HEK293T (cell line): ENCODE measurements around the gene DCLRE1B.

Source experiments
- CTCF ChIA-PET: fragments of 350-600 bp; formaldehyde crosslinking; extraction: SDS; loops from one replicate; lab custom pipeline; 2021; ENCODE audit warnings: antibody characterized with exemption, inconsistent platforms; lab: Yijun Ruan, JAX
- POLR2A ChIA-PET: fragments of 350-600 bp; formaldehyde crosslinking; extraction: SDS; loops from one replicate; lab custom pipeline; 2020; ENCODE audit warnings: antibody characterized with exemption, inconsistent platforms; lab: Yijun Ruan, JAX
- DNase-seq: peaks from one replicate; pipeline ENCODE4 v3.0.0; 2012; ENCODE audit warnings: mixed read lengths; ENCODE audit errors: extremely low spot score
- ARNT ChIP-seq: fragments of 450-650 bp; IDR thresholded peaks from 2 replicates; pipeline ENCODE4 v1.6.1; 2017; ENCODE audit warnings: mild to moderate bottlenecking
- BHLHE40 ChIP-seq: fragments of 450-650 bp; IDR thresholded peaks from 2 replicates; pipeline ENCODE4 v1.6.1; 2016; ENCODE audit warnings: mild to moderate bottlenecking, moderate library complexity, borderline replicate concordance
- CTBP1 ChIP-seq: fragments of 450-650 bp; IDR thresholded peaks from 2 replicates; pipeline ENCODE4 v1.6.1; 2016; ENCODE audit warnings: borderline replicate concordance
- ELF4 ChIP-seq: fragments of 450-650 bp; IDR thresholded peaks from 2 replicates; pipeline ENCODE4 v1.6.1; 2017; ENCODE audit warnings: antibody characterized with exemption
- FOXA1 ChIP-seq: fragments of 450-650 bp; IDR thresholded peaks from 2 replicates; pipeline ENCODE4 v1.6.1; 2016; ENCODE audit warnings: mild to moderate bottlenecking
- FOXK2 ChIP-seq: fragments of 450-650 bp; IDR thresholded peaks from 2 replicates; pipeline ENCODE4 v1.6.1; 2016; ENCODE audit warnings: mild to moderate bottlenecking
- FOXM1 ChIP-seq: fragments of 450-650 bp; IDR thresholded peaks from 2 replicates; pipeline ENCODE4 v1.6.1; 2017; ENCODE audit warnings: mild to moderate bottlenecking, borderline replicate concordance
- HDGF ChIP-seq: fragments of 450-650 bp; IDR thresholded peaks from 2 replicates; pipeline ENCODE4 v1.6.1; 2017; ENCODE audit warnings: antibody characterized with exemption, borderline replicate concordance
- L3MBTL2 ChIP-seq: fragments of 450-650 bp; conservative IDR thresholded peaks from 2 replicates; pipeline ENCODE4 v1.6.1; 2016; ENCODE audit warnings: mild to moderate bottlenecking
- LEF1 ChIP-seq: fragments of 450-650 bp; IDR thresholded peaks from 2 replicates; pipeline ENCODE4 v1.6.1; 2017; ENCODE audit warnings: mild to moderate bottlenecking, borderline replicate concordance
- NFRKB ChIP-seq: fragments of 450-650 bp; IDR thresholded peaks from 2 replicates; pipeline ENCODE4 v1.6.1; 2016; ENCODE audit warnings: mild to moderate bottlenecking, moderate library complexity
- PKNOX1 ChIP-seq: fragments of 450-650 bp; IDR thresholded peaks from 2 replicates; pipeline ENCODE4 v1.6.1; 2016
- SP1 ChIP-seq: fragments of 450-650 bp; IDR thresholded peaks from 2 replicates; pipeline ENCODE4 v1.6.1; 2017
- SUZ12 ChIP-seq: fragments of 450-650 bp; IDR thresholded peaks from 2 replicates; pipeline ENCODE4 v1.6.1; 2016; ENCODE audit warnings: mild to moderate bottlenecking
- TARDBP ChIP-seq: fragments of 450-650 bp; IDR thresholded peaks from 2 replicates; pipeline ENCODE4 v1.6.1; 2016
- ZNF384 ChIP-seq: fragments of 450-650 bp; IDR thresholded peaks from 2 replicates; pipeline ENCODE4 v1.6.1; 2016

DCLRE1B gene

GRCh38 chr1:113858982-113859381, 46.1 kb upstream of the DCLRE1B start:
- POLR2A ChIA-PET = interaction anchor here (0.6 kb wide), 1 partner anchor 15 kb away, joined by 4 read pairs; no protein-coding TSS in a partner anchor
- CTCF ChIA-PET = no interaction called here
- TF ChIP-seq HDGF = no peak
- no peak for TF ChIP-seq ELF4
- no peak for TF ChIP-seq ARNT
- no peak for TF ChIP-seq FOXA1
- no peak for TF ChIP-seq PKNOX1
- no peak for TF ChIP-seq SP1
- TF ChIP-seq NFRKB = no peak
- TF ChIP-seq LEF1 = no peak
- no peak for TF ChIP-seq FOXK2
- TF ChIP-seq SUZ12 = no peak
- TF ChIP-seq L3MBTL2 = no peak
- no peak for TF ChIP-seq CTBP1
- TF ChIP-seq TARDBP = no peak
- TF ChIP-seq ZNF384 = no peak
- TF ChIP-seq BHLHE40 = no peak
- TF ChIP-seq FOXM1 = no peak
- no peak for DNase-seq

GRCh38 chr1:113859478-113860175, 45.5 kb upstream of the DCLRE1B start:
- DNase-seq = no peak
- ChIA-PET CTCF (interaction anchor here (0.6 to 1.1 kb wide), 3 partner anchors 10 to 1193 kb away, joined by 3 to 5 read pairs (median 3); no protein-coding TSS in a partner anchor), POLR2A (interaction anchor here (0.6 to 1.4 kb wide), 2 partner anchors 14 to 45 kb away, joined by 4 to 5 read pairs; partner anchors contain the start of genes AP4B1 and DCLRE1B)
- TF ChIP-seq SP1 (no peak), FOXM1 (no peak), BHLHE40 (no peak), ZNF384 (no peak), L3MBTL2 (no peak), PKNOX1 (no peak), FOXA1 (no peak), HDGF (no peak), ARNT (no peak), SUZ12 (no peak), ELF4 (no peak), NFRKB (no peak), FOXK2 (no peak)

GRCh38 chr1:113860891-113861290, 44.2 kb upstream of the DCLRE1B start:
- ChIA-PET CTCF (interaction anchor here (0.8 kb wide), 1 partner anchor 45 kb away, joined by 4 read pairs; no protein-coding TSS in a partner anchor), POLR2A (interaction anchor here (1.4 kb wide), 1 partner anchor 44 kb away, joined by 5 read pairs; the partner anchor contains the start of genes AP4B1 and DCLRE1B)
- TF ChIP-seq TARDBP = no peak
- TF ChIP-seq L3MBTL2 = no peak
- no peak for TF ChIP-seq CTBP1
- TF ChIP-seq BHLHE40 = no peak
- TF ChIP-seq NFRKB = no peak
- no peak for TF ChIP-seq FOXM1
- no peak for DNase-seq

GRCh38 chr1:113861641-113862040, 43.5 kb upstream of the DCLRE1B start:
- ChIA-PET CTCF (no interaction called here), POLR2A (no interaction called here)

GRCh38 chr1:113868387-113869083, 36.6 kb upstream of the DCLRE1B start:
- TF ChIP-seq ZNF384 (no peak), CTBP1 (no peak), HDGF (no peak), TARDBP (no peak), PKNOX1 (no peak), FOXM1 (no peak)
- ChIA-PET POLR2A (interaction anchor here (1.4 kb wide), 1 partner anchor 10 kb away, joined by 7 read pairs; no protein-coding TSS in a partner anchor), CTCF (no interaction called here)
- no peak for DNase-seq

More at GRCh38 chr1:113861641-113862040, 43.5 kb upstream of the DCLRE1B start:
- TF ChIP-seq FOXM1 (no peak), PKNOX1 (no peak), HDGF (no peak), SP1 (no peak), ARNT (no peak), FOXA1 (no peak), SUZ12 (no peak), TARDBP (no peak), CTBP1 (no peak), FOXK2 (no peak), NFRKB (no peak), ZNF384 (no peak), BHLHE40 (no peak), ELF4 (no peak)
- no peak for DNase-seq
